B cell (primary cell): Measurements from ENCODE around the gene ANP32A.

Source experiments
- EZH2 ChIP-seq: IDR thresholded peaks from 2 replicates; pipeline ENCODE4 v1.6.1; 2012; ENCODE audit warnings: borderline replicate concordance, low read depth, mild to moderate bottlenecking, moderate library complexity, low read length; ENCODE audit not compliant: insufficient read depth, poor library complexity, severe bottlenecking
- TF ChIP-seq, protein P1 (sequence below): fragments of 200-600 bp; IDR thresholded peaks from one replicate; pipeline ENCODE4 v1.8.0; 2022; ENCODE audit warnings: antibody characterized with exemption, mild to moderate bottlenecking

DNA sequence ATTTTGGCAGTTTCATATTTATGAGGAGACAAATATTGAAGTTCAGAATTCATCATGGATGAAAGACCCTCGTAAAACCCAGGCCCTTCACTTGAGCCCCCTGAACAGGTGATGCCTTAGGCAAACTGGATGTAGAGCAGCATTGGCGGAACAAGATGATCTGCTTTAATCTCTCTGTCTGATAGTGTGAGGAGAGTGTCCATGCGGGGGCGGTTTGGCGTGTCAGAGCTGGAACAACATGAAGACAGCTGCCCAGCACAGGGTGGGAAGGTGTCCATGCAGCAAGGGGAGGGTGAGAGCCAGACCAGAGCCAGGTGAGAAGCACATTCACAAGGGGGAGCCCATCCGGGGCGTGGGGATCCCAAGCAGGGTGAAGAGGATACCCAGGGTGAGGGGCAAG lies 31.8 kb upstream of the ANP32A start:
- TF ChIP-seq, protein P1, sequence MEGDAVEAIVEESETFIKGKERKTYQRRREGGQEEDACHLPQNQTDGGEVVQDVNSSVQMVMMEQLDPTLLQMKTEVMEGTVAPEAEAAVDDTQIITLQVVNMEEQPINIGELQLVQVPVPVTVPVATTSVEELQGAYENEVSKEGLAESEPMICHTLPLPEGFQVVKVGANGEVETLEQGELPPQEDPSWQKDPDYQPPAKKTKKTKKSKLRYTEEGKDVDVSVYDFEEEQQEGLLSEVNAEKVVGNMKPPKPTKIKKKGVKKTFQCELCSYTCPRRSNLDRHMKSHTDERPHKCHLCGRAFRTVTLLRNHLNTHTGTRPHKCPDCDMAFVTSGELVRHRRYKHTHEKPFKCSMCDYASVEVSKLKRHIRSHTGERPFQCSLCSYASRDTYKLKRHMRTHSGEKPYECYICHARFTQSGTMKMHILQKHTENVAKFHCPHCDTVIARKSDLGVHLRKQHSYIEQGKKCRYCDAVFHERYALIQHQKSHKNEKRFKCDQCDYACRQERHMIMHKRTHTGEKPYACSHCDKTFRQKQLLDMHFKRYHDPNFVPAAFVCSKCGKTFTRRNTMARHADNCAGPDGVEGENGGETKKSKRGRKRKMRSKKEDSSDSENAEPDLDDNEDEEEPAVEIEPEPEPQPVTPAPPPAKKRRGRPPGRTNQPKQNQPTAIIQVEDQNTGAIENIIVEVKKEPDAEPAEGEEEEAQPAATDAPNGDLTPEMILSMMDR, result no peak
- TF ChIP-seq EZH2, result no peak
